Measurements from ENCODE around the gene R3HDM2.

R3HDM2 gene

DNA sequence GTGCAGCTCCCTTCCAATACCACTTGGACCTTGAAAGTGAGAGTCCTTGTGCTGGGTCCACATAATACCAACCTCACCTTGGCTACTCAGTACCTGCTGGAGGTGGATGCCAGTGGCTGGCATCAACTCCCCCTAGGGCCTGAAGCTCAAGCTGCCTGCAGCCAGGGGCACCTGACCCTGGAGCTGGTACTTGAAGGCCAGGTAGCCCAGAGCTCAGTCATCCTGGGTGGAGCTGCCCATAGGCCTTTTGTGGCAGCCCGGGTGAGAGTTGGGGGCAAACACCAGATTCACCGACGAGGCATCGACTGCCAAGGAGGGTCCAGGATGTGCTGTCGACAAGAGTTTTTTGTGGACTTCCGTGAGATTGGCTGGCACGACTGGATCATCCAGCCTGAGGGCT is 18.5 kb upstream of the R3HDM2 start:
- H3K79me2 ChIP-seq (ENCODE audit: insufficient read depth, low read length): no peaks in the 10 kb centered on the region
- TF ChIP-seq, protein P1, sequence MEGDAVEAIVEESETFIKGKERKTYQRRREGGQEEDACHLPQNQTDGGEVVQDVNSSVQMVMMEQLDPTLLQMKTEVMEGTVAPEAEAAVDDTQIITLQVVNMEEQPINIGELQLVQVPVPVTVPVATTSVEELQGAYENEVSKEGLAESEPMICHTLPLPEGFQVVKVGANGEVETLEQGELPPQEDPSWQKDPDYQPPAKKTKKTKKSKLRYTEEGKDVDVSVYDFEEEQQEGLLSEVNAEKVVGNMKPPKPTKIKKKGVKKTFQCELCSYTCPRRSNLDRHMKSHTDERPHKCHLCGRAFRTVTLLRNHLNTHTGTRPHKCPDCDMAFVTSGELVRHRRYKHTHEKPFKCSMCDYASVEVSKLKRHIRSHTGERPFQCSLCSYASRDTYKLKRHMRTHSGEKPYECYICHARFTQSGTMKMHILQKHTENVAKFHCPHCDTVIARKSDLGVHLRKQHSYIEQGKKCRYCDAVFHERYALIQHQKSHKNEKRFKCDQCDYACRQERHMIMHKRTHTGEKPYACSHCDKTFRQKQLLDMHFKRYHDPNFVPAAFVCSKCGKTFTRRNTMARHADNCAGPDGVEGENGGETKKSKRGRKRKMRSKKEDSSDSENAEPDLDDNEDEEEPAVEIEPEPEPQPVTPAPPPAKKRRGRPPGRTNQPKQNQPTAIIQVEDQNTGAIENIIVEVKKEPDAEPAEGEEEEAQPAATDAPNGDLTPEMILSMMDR (IDR thresholded peaks at IDR 0.05; ENCODE audit: low read length): no peak
- TF ChIP-seq EZH2 (IDR thresholded peaks at IDR 0.05; ENCODE audit: borderline replicate concordance, low read length): no peak
- no peaks in the 10 kb centered on the region for H3K9me2 ChIP-seq (ENCODE audit: low read depth, low read length)
- no peak overlapping the region for H2AFZ ChIP-seq (ENCODE audit: low read length)
- H3K9ac ChIP-seq (ENCODE audit: low read length): no peak overlapping the region
- no peaks in the 10 kb centered on the region for H4K20me1 ChIP-seq (ENCODE audit: insufficient read depth, low read length)
- no peaks in the 10 kb centered on the region for H3K4me1 ChIP-seq (ENCODE audit: insufficient read depth, low read length, severe bottlenecking)
- H3F3A ChIP-seq (ENCODE audit: insufficient read depth, low read length): no peaks in the 10 kb centered on the region
- no peaks in the 10 kb centered on the region for H3K9me3 ChIP-seq (ENCODE audit: low read length)
- no peaks in the 10 kb centered on the region for H3K27me3 ChIP-seq (ENCODE audit: insufficient read depth, low read length)
- H3K27ac ChIP-seq (ENCODE audit: low read depth, low read length, poor library complexity, severe bottlenecking): no peak overlapping the region
- H3K36me3 ChIP-seq (ENCODE audit: insufficient read depth, low read length): no peaks in the 10 kb centered on the region
- H3K4me3 ChIP-seq (ENCODE audit: low read depth, low read length, poor library complexity, severe bottlenecking): no peak overlapping the region
- H3K4me2 ChIP-seq (ENCODE audit: low read length): no peak overlapping the region

DNA sequence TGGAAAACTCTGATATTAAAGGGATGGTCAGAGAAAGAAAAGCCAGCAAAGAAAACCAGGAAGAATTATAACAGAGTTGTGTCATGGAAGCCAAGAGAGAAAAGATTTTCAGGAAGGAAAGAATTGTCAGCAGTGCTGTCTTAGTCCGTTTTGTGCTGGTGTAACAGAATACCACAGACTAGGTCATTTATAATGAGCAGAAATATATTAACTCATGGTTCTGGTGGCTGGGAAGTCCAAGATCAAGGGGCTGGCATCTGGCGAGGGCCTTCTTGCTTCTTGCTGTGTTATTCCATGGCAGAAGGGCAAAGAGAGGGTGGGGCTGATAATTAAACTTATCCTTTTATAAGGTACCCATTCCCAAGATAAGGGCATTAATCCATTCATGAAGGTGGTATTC is 17.8 kb upstream of the R3HDM2 start:
- Histone ChIP-seq H3K9me3 (ENCODE audit: low read length) (no peaks in the 10 kb centered on the region), H3K4me2 (ENCODE audit: low read length) (no peak overlapping the region), H3K27me3 (ENCODE audit: insufficient read depth, low read length) (no peaks in the 10 kb centered on the region), H3K4me1 (ENCODE audit: insufficient read depth, low read length, severe bottlenecking) (no peaks in the 10 kb centered on the region), H3K9ac (ENCODE audit: low read length) (no peak overlapping the region), H4K20me1 (ENCODE audit: insufficient read depth, low read length) (no peaks in the 10 kb centered on the region), H3K79me2 (ENCODE audit: insufficient read depth, low read length) (no peaks in the 10 kb centered on the region), H3F3A (ENCODE audit: insufficient read depth, low read length) (no peaks in the 10 kb centered on the region), H3K4me3 (ENCODE audit: low read depth, low read length, poor library complexity, severe bottlenecking) (no peak overlapping the region), H3K27ac (ENCODE audit: low read depth, low read length, poor library complexity, severe bottlenecking) (no peak overlapping the region), H2AFZ (ENCODE audit: low read length) (no peak overlapping the region), H3K36me3 (ENCODE audit: insufficient read depth, low read length) (no peaks in the 10 kb centered on the region), H3K9me2 (ENCODE audit: low read depth, low read length) (no peaks in the 10 kb centered on the region)
- TF ChIP-seq, protein P1 (IDR thresholded peaks at IDR 0.05; ENCODE audit: low read length): no peak
- no peak for TF ChIP-seq EZH2 (IDR thresholded peaks at IDR 0.05; ENCODE audit: borderline replicate concordance, low read length)

DNA sequence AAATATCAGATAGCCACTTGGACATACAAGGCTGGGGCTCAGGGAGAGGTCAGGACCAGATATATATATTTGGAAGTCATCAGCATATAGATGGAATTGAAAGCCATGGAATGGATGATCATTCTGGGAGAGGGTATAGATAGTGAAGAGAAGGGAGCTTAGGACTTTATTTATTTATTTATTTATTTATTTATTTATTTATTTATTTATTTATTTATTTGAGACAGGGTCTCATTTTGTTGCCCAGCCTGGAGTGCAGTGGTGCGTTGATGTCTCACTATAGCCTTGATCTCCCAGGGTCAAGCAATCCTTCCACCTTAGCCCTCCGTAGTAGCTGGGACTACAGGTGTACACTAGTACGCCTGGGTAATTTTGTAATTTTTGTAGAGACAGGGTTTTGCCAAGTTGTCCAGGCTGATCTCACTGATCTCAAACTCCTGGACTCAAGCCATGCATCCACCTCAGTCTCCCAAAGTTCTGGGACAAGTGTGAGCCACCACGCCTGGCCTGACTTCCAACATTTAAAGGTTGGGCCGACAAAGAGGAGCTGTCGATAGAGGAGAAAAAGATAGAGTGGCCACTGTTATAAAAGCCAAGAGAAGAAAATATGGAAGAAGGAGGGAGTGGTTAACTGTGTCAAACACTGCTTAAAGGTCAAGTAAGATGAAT is 15.6 kb upstream of the R3HDM2 start:
- TF ChIP-seq, protein P1 (IDR thresholded peaks at IDR 0.05; ENCODE audit: low read length): no peak
- no peak for TF ChIP-seq EZH2 (IDR thresholded peaks at IDR 0.05; ENCODE audit: borderline replicate concordance, low read length)
- Histone ChIP-seq H3F3A (ENCODE audit: insufficient read depth, low read length) (no peaks in the 10 kb centered on the region), H3K27me3 (ENCODE audit: insufficient read depth, low read length) (no peaks in the 10 kb centered on the region), H3K36me3 (ENCODE audit: insufficient read depth, low read length) (no peaks in the 10 kb centered on the region), H3K79me2 (ENCODE audit: insufficient read depth, low read length) (no peaks in the 10 kb centered on the region), H3K4me1 (ENCODE audit: insufficient read depth, low read length, severe bottlenecking) (no peaks in the 10 kb centered on the region), H2AFZ (ENCODE audit: low read length) (no peak overlapping the region), H3K9me2 (ENCODE audit: low read depth, low read length) (no peaks in the 10 kb centered on the region), H4K20me1 (ENCODE audit: insufficient read depth, low read length) (no peaks in the 10 kb centered on the region), H3K27ac (ENCODE audit: low read depth, low read length, poor library complexity, severe bottlenecking) (no peak overlapping the region), H3K9ac (ENCODE audit: low read length) (no peak overlapping the region), H3K4me2 (ENCODE audit: low read length) (no peak overlapping the region), H3K4me3 (ENCODE audit: low read depth, low read length, poor library complexity, severe bottlenecking) (no peak overlapping the region), H3K9me3 (ENCODE audit: low read length) (0 out of 2 replicates have a peak, but pooled peaks cover 2% of the 10 kb centered on the region)

All from OCI-LY1 (cell line).